ENCODE measurements around the gene ST3GAL4. TPM values are rescaled to one million over a fixed set of nuclear protein-coding genes. Genes with fewer than 3 reads are reported as not detected.
"Not testable (repeated sequence)": the region's sequence is repeated elsewhere in the genome, so short reads cannot be mapped to it uniquely, and the experiment has no call there.

ST3GAL4 gene
- total RNA-seq, result 10 to 100 TPM; 26.5 to 36.3 TPM
- polyA plus RNA-seq, result 10 to 100 TPM; 25.4 to 29.9 TPM
- long read RNA-seq, donor 1, transcript ST3GAL4-201 (11 exons, 1,790 nt), result minor isoform, 26 of 226 reads
- long read RNA-seq, donor 1, transcript ST3GAL4-217 (11 exons, 1,919 nt), result minor isoform, 5 of 226 reads
- long read RNA-seq, donor 1, transcript ST3GAL4-204 (11 exons, 1,812 nt), result major isoform, 151 of 226 reads
- long read RNA-seq, donor 1, partial matches to known transcripts, result 1 of 226 reads
- long read RNA-seq, donor 1, other reads (novel, unspliced or antisense), result 36 of 226 reads
- long read RNA-seq, donor 2, transcript ST3GAL4-204 (11 exons, 1,812 nt), result major isoform, 6 of 22 reads
- long read RNA-seq, donor 2, partial matches to known transcripts, result 1 of 22 reads
- long read RNA-seq, donor 2, other reads (novel, unspliced or antisense), result 14 of 22 reads

- H3K27ac ChIP-seq (ENCODE audit: low read depth in 1 of 2, low read length in 2 of 2), result peak within 1 kb of the TSS in 1 of 2 donors; percentile 76
- no peaks in the 10 kb centered on the region for H3K27me3 ChIP-seq (ENCODE audit: control insufficient read depth in 1 of 2, insufficient read depth in 2 of 2, low read length in 1 of 2)
- no peaks in the 10 kb centered on the region for H3K36me3 ChIP-seq (ENCODE audit: control insufficient read depth in 1 of 2, insufficient read depth in 2 of 2, low read length in 1 of 2)
- intact Hi-C loops (cut with DNase I), result loop anchor here in 1 of 2 donors (5.0 kb wide), 2 partner anchors 48 to 57 kb away; no protein-coding TSS in a partner anchor
- peaks cover 0 to 9% of the 10 kb centered on the region in 2 donors for H3K4me1 ChIP-seq (ENCODE audit: control insufficient read depth in 1 of 2, insufficient read depth in 2 of 2, low read length in 2 of 2)
- DNase-seq (peak; percentile 90 to 94), ATAC-seq (ENCODE audit: low FRiP score) (peak; percentile 87)
- H3K9me3 ChIP-seq (ENCODE audit: control insufficient read depth, low read length), result no peaks in the 10 kb centered on the region
- WGBS, 2 donors, result 0 to 1% methylated on average over 37 to 71 of the region's 71 CpGs
- H3K4me3 ChIP-seq (ENCODE audit: low read length in 2 of 2), result peak within 1 kb of the TSS; percentile 89 to 95
Observed at GRCh38 chr11:126355324-126355925, at the start of gene ST3GAL4. ST3GAL4 (plus strand) TSS chr11:126355686; CDS start chr11:126406156, 50,470 bp downstream.

- intact Hi-C loops (cut with DNase I), result loop anchor here in 1 of 2 donors (5.0 kb wide), 1 partner anchor 52 kb away; the partner anchor contains the start of gene ST3GAL4
- no peak for DNase-seq
- Histone ChIP-seq H3K9me3 (ENCODE audit: control insufficient read depth, low read length) (no peaks in the 10 kb centered on the region), H3K27me3 (ENCODE audit: control insufficient read depth in 1 of 2, insufficient read depth in 2 of 2, low read length in 1 of 2) (peaks cover 0 to 2% of the 10 kb centered on the region in 2 donors), H3K36me3 (ENCODE audit: control insufficient read depth in 1 of 2, insufficient read depth in 2 of 2, low read length in 1 of 2) (no peaks in the 10 kb centered on the region), H3K4me1 (ENCODE audit: control insufficient read depth in 1 of 2, insufficient read depth in 2 of 2, low read length in 2 of 2) (no peaks in the 10 kb centered on the region), H3K4me3 (ENCODE audit: low read length in 2 of 2) (no peak overlapping the region), H3K27ac (ENCODE audit: low read depth in 1 of 2, low read length in 2 of 2) (no peak overlapping the region)
- no peak for ATAC-seq (ENCODE audit: low FRiP score)
- WGBS, 2 donors, result 91 to 96% methylated on average over 4 of the region's 4 CpGs
Observed at GRCh38 chr11:126305699-126306098, 49.8 kb upstream of the ST3GAL4 start.

GRCh38 chr11:126307706-126308105, 47.8 kb upstream of the ST3GAL4 start:
- Histone ChIP-seq H3K27me3 (ENCODE audit: control insufficient read depth in 1 of 2, insufficient read depth in 2 of 2, low read length in 1 of 2) (peaks cover 0 to 2% of the 10 kb centered on the region in 2 donors), H3K4me3 (ENCODE audit: low read length in 2 of 2) (no peak overlapping the region), H3K9me3 (ENCODE audit: control insufficient read depth, low read length) (no peaks in the 10 kb centered on the region), H3K4me1 (ENCODE audit: control insufficient read depth in 1 of 2, insufficient read depth in 2 of 2, low read length in 2 of 2) (no peaks in the 10 kb centered on the region), H3K27ac (ENCODE audit: low read depth in 1 of 2, low read length in 2 of 2) (no peak overlapping the region), H3K36me3 (ENCODE audit: control insufficient read depth in 1 of 2, insufficient read depth in 2 of 2, low read length in 1 of 2) (no peaks in the 10 kb centered on the region)
- 21 to 29% methylated on average over 5 of the region's 5 CpGs for WGBS, 2 donors
- DNase-seq (no peak), ATAC-seq (ENCODE audit: low FRiP score) (no peak)
- intact Hi-C loops (cut with DNase I), result loop anchor here in 1 of 2 donors (5.0 kb wide), 1 partner anchor 50 kb away; the partner anchor contains the start of gene ST3GAL4

- Histone ChIP-seq H3K4me1 (ENCODE audit: control insufficient read depth in 1 of 2, insufficient read depth in 2 of 2, low read length in 2 of 2) (no peaks in the 10 kb centered on the region), H3K27me3 (ENCODE audit: control insufficient read depth in 1 of 2, insufficient read depth in 2 of 2, low read length in 1 of 2) (peaks cover 0 to 2% of the 10 kb centered on the region in 2 donors), H3K4me3 (ENCODE audit: low read length in 2 of 2) (no peak overlapping the region), H3K27ac (ENCODE audit: low read depth in 1 of 2, low read length in 2 of 2) (no peak overlapping the region), H3K9me3 (ENCODE audit: control insufficient read depth, low read length) (no peaks in the 10 kb centered on the region), H3K36me3 (ENCODE audit: control insufficient read depth in 1 of 2, insufficient read depth in 2 of 2, low read length in 1 of 2) (no peaks in the 10 kb centered on the region)
- ATAC-seq (ENCODE audit: low FRiP score) (no peak), DNase-seq (no peak)
- WGBS, 2 donors, result 68 to 78% methylated on average over 4 of the region's 4 CpGs
- intact Hi-C loops (cut with DNase I), result loop anchor here in 1 of 2 donors (5.0 kb wide), 1 partner anchor 49 kb away; the partner anchor contains the start of gene ST3GAL4
Observed at GRCh38 chr11:126308271-126308671, 47.2 kb upstream of the ST3GAL4 start.

GRCh38 chr11:126308771-126309170, 46.7 kb upstream of the ST3GAL4 start:
- 89 to 90% methylated on average over 4 of the region's 4 CpGs for WGBS, 2 donors
- intact Hi-C loops (cut with DNase I), result loop anchor here in 1 of 2 donors (5.0 kb wide), 1 partner anchor 49 kb away; the partner anchor contains the start of gene ST3GAL4
- not testable (repeated sequence) for H3K27ac ChIP-seq (ENCODE audit: low read depth in 1 of 2, low read length in 2 of 2)

GRCh38 chr11:126310200-126310991, 45.1 kb upstream of the ST3GAL4 start:
- H3K4me1 ChIP-seq (ENCODE audit: control insufficient read depth in 1 of 2, insufficient read depth in 2 of 2, low read length in 2 of 2), result no peaks in the 10 kb centered on the region
- peak; percentile 93 for ATAC-seq (ENCODE audit: low FRiP score)
- intact Hi-C loops (cut with DNase I), result loop anchor here (1.0 to 10.0 kb wide), 4 partner anchors 37 to 170 kb away; no protein-coding TSS in a partner anchor

More at GRCh38 chr11:126308771-126309170, 46.7 kb upstream of the ST3GAL4 start:
- H3K4me3 ChIP-seq (ENCODE audit: low read length in 2 of 2); H3K9me3 ChIP-seq (ENCODE audit: control insufficient read depth, low read length); H3K4me1 ChIP-seq (ENCODE audit: control insufficient read depth in 1 of 2, insufficient read depth in 2 of 2, low read length in 2 of 2); ATAC-seq (ENCODE audit: low FRiP score); DNase-seq; H3K36me3 ChIP-seq (ENCODE audit: control insufficient read depth in 1 of 2, insufficient read depth in 2 of 2, low read length in 1 of 2); H3K27me3 ChIP-seq (ENCODE audit: control insufficient read depth in 1 of 2, insufficient read depth in 2 of 2, low read length in 1 of 2): not testable (repeated sequence)

GRCh38 chr11:126310992-126311310, 44.5 kb upstream of the ST3GAL4 start:
- ATAC-seq (ENCODE audit: low FRiP score), result no peak
- H3K4me1 ChIP-seq (ENCODE audit: control insufficient read depth in 1 of 2, insufficient read depth in 2 of 2, low read length in 2 of 2), result no peaks in the 10 kb centered on the region
- intact Hi-C loops (cut with DNase I), result loop anchor here (1.0 to 10.0 kb wide), 4 partner anchors 36 to 170 kb away; no protein-coding TSS in a partner anchor
- H3K9me3 ChIP-seq (ENCODE audit: control insufficient read depth, low read length), result no peaks in the 10 kb centered on the region
- WGBS, 2 donors, result 51 to 58% methylated on average over 6 of the region's 6 CpGs
- peak in 1 of 2 donors; percentile 17 for DNase-seq
- H3K4me3 ChIP-seq (ENCODE audit: low read length in 2 of 2), result no peak overlapping the region
- no peaks in the 10 kb centered on the region for H3K27me3 ChIP-seq (ENCODE audit: control insufficient read depth in 1 of 2, insufficient read depth in 2 of 2, low read length in 1 of 2)
- H3K36me3 ChIP-seq (ENCODE audit: control insufficient read depth in 1 of 2, insufficient read depth in 2 of 2, low read length in 1 of 2), result no peaks in the 10 kb centered on the region
- no peak overlapping the region for H3K27ac ChIP-seq (ENCODE audit: low read depth in 1 of 2, low read length in 2 of 2)

More at GRCh38 chr11:126310200-126310991, 45.1 kb upstream of the ST3GAL4 start:
- H3K36me3 ChIP-seq (ENCODE audit: control insufficient read depth in 1 of 2, insufficient read depth in 2 of 2, low read length in 1 of 2), result no peaks in the 10 kb centered on the region
- 59 to 70% methylated on average over 12 of the region's 12 CpGs for WGBS, 2 donors
- no peak overlapping the region for H3K27ac ChIP-seq (ENCODE audit: low read depth in 1 of 2, low read length in 2 of 2)
- peak; percentile 79 to 89 for DNase-seq
- H3K9me3 ChIP-seq (ENCODE audit: control insufficient read depth, low read length), result no peaks in the 10 kb centered on the region
- no peaks in the 10 kb centered on the region for H3K27me3 ChIP-seq (ENCODE audit: control insufficient read depth in 1 of 2, insufficient read depth in 2 of 2, low read length in 1 of 2)
- no peak overlapping the region for H3K4me3 ChIP-seq (ENCODE audit: low read length in 2 of 2)

Data from aorta (tissue), 5 donors.